ENCODE data around the gene LNX2.

DNA sequence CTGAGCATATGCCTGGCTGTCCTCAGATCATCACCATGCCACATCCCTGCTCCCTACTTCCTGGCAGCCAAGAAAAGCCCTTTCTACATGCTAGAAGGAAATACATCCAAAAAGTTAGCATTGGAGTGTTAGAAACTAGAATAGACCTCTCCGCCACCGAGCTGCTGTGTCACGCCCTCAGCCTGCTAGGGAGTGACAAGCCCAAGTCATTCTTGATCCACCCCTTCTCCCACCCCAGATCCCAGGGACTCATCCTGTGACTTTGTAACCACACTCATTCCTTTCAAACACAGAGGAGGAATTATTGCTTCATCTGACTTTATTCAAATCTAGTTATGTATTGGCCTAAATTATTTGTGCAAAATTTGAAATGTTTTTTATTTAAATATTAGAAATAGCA lies 46.6 kb upstream of the LNX2 start:
- TF ChIP-seq, protein P1, sequence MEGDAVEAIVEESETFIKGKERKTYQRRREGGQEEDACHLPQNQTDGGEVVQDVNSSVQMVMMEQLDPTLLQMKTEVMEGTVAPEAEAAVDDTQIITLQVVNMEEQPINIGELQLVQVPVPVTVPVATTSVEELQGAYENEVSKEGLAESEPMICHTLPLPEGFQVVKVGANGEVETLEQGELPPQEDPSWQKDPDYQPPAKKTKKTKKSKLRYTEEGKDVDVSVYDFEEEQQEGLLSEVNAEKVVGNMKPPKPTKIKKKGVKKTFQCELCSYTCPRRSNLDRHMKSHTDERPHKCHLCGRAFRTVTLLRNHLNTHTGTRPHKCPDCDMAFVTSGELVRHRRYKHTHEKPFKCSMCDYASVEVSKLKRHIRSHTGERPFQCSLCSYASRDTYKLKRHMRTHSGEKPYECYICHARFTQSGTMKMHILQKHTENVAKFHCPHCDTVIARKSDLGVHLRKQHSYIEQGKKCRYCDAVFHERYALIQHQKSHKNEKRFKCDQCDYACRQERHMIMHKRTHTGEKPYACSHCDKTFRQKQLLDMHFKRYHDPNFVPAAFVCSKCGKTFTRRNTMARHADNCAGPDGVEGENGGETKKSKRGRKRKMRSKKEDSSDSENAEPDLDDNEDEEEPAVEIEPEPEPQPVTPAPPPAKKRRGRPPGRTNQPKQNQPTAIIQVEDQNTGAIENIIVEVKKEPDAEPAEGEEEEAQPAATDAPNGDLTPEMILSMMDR (optimal IDR thresholded peaks at IDR 0.05 in 1 of 3, IDR thresholded peaks at IDR 0.05 in 1 of 3, conservative IDR thresholded peaks at IDR 0.05 in 1 of 3; ENCODE audit: extremely low read depth in 1 of 3, insufficient read depth in 2 of 3, low read length in 3 of 3) = no peak
- no peak for TF ChIP-seq EZH2 (IDR thresholded peaks at IDR 0.05; ENCODE audit: low read length)
